Fibroblast of pulmonary artery (primary cell): ENCODE results near the gene PRUNE1.

Experiments used
- DNase-seq: peaks from one replicate; pipeline ENCODE4 v3.0.0-alpha.2; 2010; ENCODE audit warnings: low read depth
- H3K4me3 ChIP-seq: replicated peaks from 2 replicates; pipeline ENCODE4 v1.5.1; 2011; ENCODE audit warnings: low read depth, mild to moderate bottlenecking, control low read depth, low read length, moderate library complexity
- TF ChIP-seq, protein P1 (sequence below): IDR thresholded peaks from 2 replicates; pipeline ENCODE4 v1.5.1; 2011; ENCODE audit warnings: mild to moderate bottlenecking, control low read depth, low read length, inconsistent platforms; ENCODE audit errors: missing control alignments

Gene PRUNE1, protein sequence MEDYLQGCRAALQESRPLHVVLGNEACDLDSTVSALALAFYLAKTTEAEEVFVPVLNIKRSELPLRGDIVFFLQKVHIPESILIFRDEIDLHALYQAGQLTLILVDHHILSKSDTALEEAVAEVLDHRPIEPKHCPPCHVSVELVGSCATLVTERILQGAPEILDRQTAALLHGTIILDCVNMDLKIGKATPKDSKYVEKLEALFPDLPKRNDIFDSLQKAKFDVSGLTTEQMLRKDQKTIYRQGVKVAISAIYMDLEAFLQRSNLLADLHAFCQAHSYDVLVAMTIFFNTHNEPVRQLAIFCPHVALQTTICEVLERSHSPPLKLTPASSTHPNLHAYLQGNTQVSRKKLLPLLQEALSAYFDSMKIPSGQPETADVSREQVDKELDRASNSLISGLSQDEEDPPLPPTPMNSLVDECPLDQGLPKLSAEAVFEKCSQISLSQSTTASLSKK

DNA sequence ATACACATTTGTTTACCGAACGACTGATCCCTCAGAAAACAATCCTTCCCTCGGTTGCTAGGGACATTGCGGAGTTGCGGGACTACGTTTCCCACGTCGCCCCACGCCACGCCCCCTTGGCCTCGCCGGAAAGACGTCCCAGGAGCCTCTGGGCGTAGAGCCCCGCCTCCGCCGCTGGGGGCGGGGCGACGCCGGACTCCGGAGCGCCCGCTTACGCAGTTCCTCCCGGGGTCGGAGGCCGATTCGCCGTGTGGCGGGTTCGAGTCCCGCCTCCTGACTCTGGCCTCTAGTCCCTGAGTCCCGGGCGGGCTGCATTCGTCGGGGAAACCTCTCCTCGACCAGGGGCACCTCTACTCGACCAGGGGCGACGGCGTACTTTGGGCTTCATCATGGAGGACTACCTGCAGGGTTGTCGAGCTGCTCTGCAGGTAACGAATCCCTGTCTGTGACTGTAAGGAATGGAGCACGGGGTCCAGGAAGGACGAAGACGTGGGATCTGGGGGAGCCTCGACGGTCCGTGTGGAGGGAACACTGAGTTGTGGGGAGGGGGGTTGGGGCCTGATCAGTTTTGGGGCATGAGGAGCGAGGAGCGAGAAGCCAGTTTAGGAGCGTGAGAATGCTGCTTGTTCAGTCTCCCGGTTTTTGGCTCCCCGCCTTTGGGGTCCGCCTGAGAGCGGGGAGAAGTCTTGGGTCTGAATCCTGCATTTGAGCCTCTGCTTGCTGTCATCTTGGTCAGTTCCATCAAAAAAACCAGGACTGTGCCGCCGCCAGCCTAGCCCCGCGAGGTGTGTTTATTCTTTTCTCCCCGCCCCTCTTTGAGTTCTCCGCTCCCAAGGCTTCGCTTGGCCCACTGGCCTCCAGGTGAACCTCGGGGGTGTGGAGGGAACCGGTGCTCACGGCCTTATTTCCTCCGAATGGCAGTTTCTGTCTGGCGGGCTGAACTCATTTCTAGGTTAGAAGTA is at the start of gene PRUNE1:
TSS of gene PRUNE1 (plus strand) at position 206 of the 962 bp plus-strand sequence. CDS start at position 390, 184 bp downstream.
- TF ChIP-seq, protein P1, sequence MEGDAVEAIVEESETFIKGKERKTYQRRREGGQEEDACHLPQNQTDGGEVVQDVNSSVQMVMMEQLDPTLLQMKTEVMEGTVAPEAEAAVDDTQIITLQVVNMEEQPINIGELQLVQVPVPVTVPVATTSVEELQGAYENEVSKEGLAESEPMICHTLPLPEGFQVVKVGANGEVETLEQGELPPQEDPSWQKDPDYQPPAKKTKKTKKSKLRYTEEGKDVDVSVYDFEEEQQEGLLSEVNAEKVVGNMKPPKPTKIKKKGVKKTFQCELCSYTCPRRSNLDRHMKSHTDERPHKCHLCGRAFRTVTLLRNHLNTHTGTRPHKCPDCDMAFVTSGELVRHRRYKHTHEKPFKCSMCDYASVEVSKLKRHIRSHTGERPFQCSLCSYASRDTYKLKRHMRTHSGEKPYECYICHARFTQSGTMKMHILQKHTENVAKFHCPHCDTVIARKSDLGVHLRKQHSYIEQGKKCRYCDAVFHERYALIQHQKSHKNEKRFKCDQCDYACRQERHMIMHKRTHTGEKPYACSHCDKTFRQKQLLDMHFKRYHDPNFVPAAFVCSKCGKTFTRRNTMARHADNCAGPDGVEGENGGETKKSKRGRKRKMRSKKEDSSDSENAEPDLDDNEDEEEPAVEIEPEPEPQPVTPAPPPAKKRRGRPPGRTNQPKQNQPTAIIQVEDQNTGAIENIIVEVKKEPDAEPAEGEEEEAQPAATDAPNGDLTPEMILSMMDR: no peak
- peak; percentile 99 for DNase-seq
- H3K4me3 ChIP-seq: peak within 1 kb of the TSS; percentile 98

- TF ChIP-seq, protein P1: no peak
- no peak for DNase-seq
- H3K4me3 ChIP-seq: no peak overlapping the region
Measured at GRCh38 chr1:150960646-150961045, 47.6 kb upstream of the PRUNE1 start.

GRCh38 chr1:150961756-150962155 is 46.5 kb upstream of the PRUNE1 start:
- no peak overlapping the region for H3K4me3 ChIP-seq
- TF ChIP-seq, protein P1: no peak
- DNase-seq: no peak

DNA sequence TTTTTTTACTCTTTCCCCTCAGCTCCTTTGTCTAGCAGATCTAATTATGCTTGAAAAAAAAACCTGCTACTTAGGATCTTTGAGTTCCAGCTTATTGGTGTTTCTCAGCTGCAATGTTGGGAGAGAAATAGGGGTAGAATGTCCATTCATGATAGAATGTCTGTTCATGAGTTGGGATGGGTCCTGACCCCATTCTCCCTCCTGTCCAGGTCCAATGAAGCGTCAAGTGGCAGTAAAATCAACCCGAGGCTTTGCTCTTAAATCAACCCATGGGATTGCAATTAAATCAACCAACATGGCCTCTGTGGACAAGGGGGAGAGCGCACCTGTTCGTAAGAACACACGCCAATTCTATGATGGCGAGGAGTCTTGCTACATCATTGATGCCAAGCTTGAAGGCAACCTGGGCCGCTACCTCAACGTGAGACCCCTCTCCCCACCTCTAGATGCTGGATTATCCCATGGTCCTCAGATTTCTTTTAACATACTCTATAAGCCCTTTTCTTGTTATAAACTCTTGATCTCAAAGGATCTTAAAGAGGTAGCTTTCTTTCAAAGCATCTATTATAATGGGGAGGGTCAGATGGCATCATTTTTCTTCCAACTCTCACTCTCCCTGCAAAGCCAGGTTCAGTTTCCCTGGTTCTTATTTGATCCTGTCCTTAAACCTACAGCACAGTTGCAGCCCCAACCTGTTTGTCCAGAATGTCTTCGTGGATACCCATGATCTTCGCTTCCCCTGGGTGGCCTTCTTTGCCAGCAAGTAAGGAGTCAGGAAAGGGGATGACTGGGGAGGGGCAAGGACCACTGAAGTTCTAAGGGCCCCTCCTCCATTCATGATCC is 44.7 kb upstream of the PRUNE1 start:
- TF ChIP-seq, protein P1: no peak
- H3K4me3 ChIP-seq: no peak overlapping the region

DNA sequence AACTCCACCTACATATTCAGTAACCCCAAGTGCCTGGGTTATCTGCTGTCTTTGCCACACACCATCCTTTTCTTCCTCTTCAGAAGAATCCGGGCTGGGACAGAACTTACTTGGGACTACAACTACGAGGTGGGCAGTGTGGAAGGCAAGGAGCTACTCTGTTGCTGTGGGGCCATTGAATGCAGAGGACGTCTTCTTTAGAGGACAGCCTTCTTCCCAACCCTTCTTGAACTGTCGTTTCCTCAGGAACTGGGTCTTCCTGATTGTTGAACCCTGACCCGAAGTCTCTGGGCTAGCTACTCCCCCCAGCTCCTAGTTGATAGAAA is 44.1 kb upstream of the PRUNE1 start:
- TF ChIP-seq, protein P1: no peak
- DNase-seq: no peak
- no peak overlapping the region for H3K4me3 ChIP-seq

More for the DNA sequence above, 44.7 kb upstream of the PRUNE1 start:
- no peak for DNase-seq

- DNase-seq: no peak
- H3K4me3 ChIP-seq: no peak overlapping the region
- TF ChIP-seq, protein P1: no peak
Measured at GRCh38 chr1:150965605-150966004, 42.6 kb upstream of the PRUNE1 start.
